Neural cell (in vitro differentiated cells): ENCODE measurements around the gene ASCL2. TPM values are rescaled to one million over a fixed set of nuclear protein-coding genes. Genes with fewer than 3 reads are reported as not detected.

Source experiments
- H2AFZ ChIP-seq: fragments of 200-600, 300-800 bp; sonication (generic), shearing (Covaris generic); 2 replicates; pipeline ENCODE4 v1.6.0; 2014; ENCODE audit warnings: low read depth, mild to moderate bottlenecking, antibody characterized with exemption, low read length, moderate library complexity
- H3F3A ChIP-seq: fragments of 200-600 bp; shearing (Covaris generic); 2 replicates; pipeline ENCODE4 v1.6.1; 2016; ENCODE audit warnings: mild to moderate bottlenecking, moderate library complexity, mixed read lengths, antibody characterized with exemption, low read length; ENCODE audit not compliant: insufficient read depth, poor library complexity, severe bottlenecking
- H3K27ac ChIP-seq: fragments of 200-600, 300-800 bp; sonication (generic), shearing (Covaris generic); 2 replicates; pipeline ENCODE4 v1.5.1; 2014; ENCODE audit warnings: mild to moderate bottlenecking, low read length, moderate library complexity
- H3K27me3 ChIP-seq: fragments of 300-800, 200-600 bp; sonication (generic), shearing (Covaris generic); 2 replicates; pipeline ENCODE4 v1.6.0; 2014; ENCODE audit warnings: mild to moderate bottlenecking, low read depth, low read length, moderate library complexity; ENCODE audit not compliant: insufficient read depth
- H3K36me3 ChIP-seq: fragments of 300-800, 200-600 bp; sonication (generic), shearing (Covaris generic); 2 replicates; pipeline ENCODE4 v1.5.1; 2014; ENCODE audit warnings: mild to moderate bottlenecking, antibody characterized with exemption, low read length, moderate library complexity; ENCODE audit not compliant: insufficient read depth
- H3K4me2 ChIP-seq: fragments of 300-800, 200-600 bp; sonication (generic), shearing (Covaris generic); 2 replicates; pipeline ENCODE4 v1.6.0; 2014; ENCODE audit warnings: mild to moderate bottlenecking, low read length
- H3K4me3 ChIP-seq: fragments of 300-800, 200-600 bp; sonication (generic), shearing (Covaris generic); 2 replicates; pipeline ENCODE4 v1.5.1; 2014; ENCODE audit warnings: mild to moderate bottlenecking, low read length, moderate library complexity
- H3K79me2 ChIP-seq: fragments of 200-600 bp; shearing (Covaris generic); replicated peaks from 2 replicates; pipeline ENCODE4 v1.6.0; 2014; ENCODE audit warnings: mild to moderate bottlenecking, low read length, moderate library complexity; ENCODE audit not compliant: insufficient read depth
- H3K9ac ChIP-seq: fragments of 300-800, 200-600 bp; sonication (generic), shearing (Covaris generic); 2 replicates; pipeline ENCODE4 v1.6.1; 2016; ENCODE audit warnings: mild to moderate bottlenecking, low read length, mixed read lengths
- H3K9me2 ChIP-seq: fragments of 200-600 bp; shearing (Covaris generic); 2 replicates; pipeline ENCODE4 v1.6.1; 2016; ENCODE audit warnings: mild to moderate bottlenecking, low read length, mixed read lengths; ENCODE audit not compliant: insufficient read depth
- H3K9me3 ChIP-seq: fragments of 200-600, 300-800 bp; sonication (generic), shearing (Covaris generic); 2 replicates; pipeline ENCODE4 v1.6.1; 2016; ENCODE audit warnings: mild to moderate bottlenecking, mixed run types, low read length, moderate library complexity, mixed read lengths
- H4K20me1 ChIP-seq: fragments of 200-600 bp; shearing (Covaris generic); 2 replicates; pipeline ENCODE4 v1.6.1; 2016; ENCODE audit warnings: mild to moderate bottlenecking, mixed run types; ENCODE audit not compliant: insufficient read depth
- EP300 ChIP-seq: fragments of 450-650 bp; conservative IDR thresholded peaks from 2 replicates; pipeline ENCODE4 v1.6.1; 2014; ENCODE audit warnings: antibody characterized with exemption, mild to moderate bottlenecking, moderate library complexity; ENCODE audit not compliant: poor library complexity, severe bottlenecking
- EZH2 ChIP-seq: fragments of 200-600, 300-800 bp; shearing (Covaris generic), sonication (generic); IDR thresholded peaks from 2 replicates; pipeline ENCODE4 v1.6.1; 2014; ENCODE audit warnings: antibody characterized with exemption, low read length, borderline replicate concordance, mild to moderate bottlenecking; ENCODE audit not compliant: insufficient read depth, poor library complexity, severe bottlenecking
- MXI1 ChIP-seq: fragments of 450-650 bp; conservative IDR thresholded peaks from 2 replicates; pipeline ENCODE4 v1.6.1; 2014; ENCODE audit warnings: antibody characterized with exemption, mild to moderate bottlenecking; ENCODE audit not compliant: poor library complexity, severe bottlenecking
- POLR2AphosphoS5 ChIP-seq: IDR thresholded peaks from 2 replicates; pipeline ENCODE4 v1.6.1; 2012
- RAD21 ChIP-seq: fragments of 450-650 bp; conservative IDR thresholded peaks from 2 replicates; pipeline ENCODE4 v1.6.1; 2014; ENCODE audit warnings: antibody characterized with exemption, mild to moderate bottlenecking, moderate library complexity
- REST ChIP-seq: IDR thresholded peaks from 2 replicates; pipeline ENCODE4 v1.6.1; 2012; ENCODE audit warnings: borderline replicate concordance
- SMC3 ChIP-seq: fragments of 450-650 bp; conservative IDR thresholded peaks from 2 replicates; pipeline ENCODE4 v1.6.1; 2014; ENCODE audit warnings: antibody characterized with exemption, mild to moderate bottlenecking, moderate library complexity; ENCODE audit not compliant: poor library complexity
- TAF1 ChIP-seq: IDR thresholded peaks from 2 replicates; pipeline ENCODE4 v1.6.1; 2012; ENCODE audit warnings: low read depth
- polyA plus RNA-seq: library from polyadenylated mRNA; depleted of rRNA; stranded (reverse); fragments of >200 nt; gene quantifications from 2 replicates; pipeline ENCODE4 v1.2.3, GENCODE V29; 2014
- TF ChIP-seq, protein P1 (sequence below): fragments of 450-650 bp; IDR thresholded peaks from 2 replicates; pipeline ENCODE4 v1.5.1; 2014; ENCODE audit warnings: antibody characterized with exemption, mild to moderate bottlenecking, moderate library complexity; ENCODE audit not compliant: poor library complexity, severe bottlenecking

Gene ASCL2
- polyA plus RNA-seq, 1 donor from 2014 or later, result not detected

GRCh38 chr11:2319791-2320472 is 49.5 kb upstream of the ASCL2 start:
- Histone ChIP-seq H3K9ac (no peak overlapping the region), H3K36me3 (no peaks in the 10 kb centered on the region), H3K79me2 (no peaks in the 10 kb centered on the region), H3K9me2 (no peaks in the 10 kb centered on the region), H3K27me3 (no peaks in the 10 kb centered on the region), H3K4me3 (no peak overlapping the region), H2AFZ (no peak overlapping the region), H3K27ac (no peak overlapping the region), H3F3A (no peaks in the 10 kb centered on the region), H3K4me2 (no peak overlapping the region), H4K20me1 (no peaks in the 10 kb centered on the region), H3K9me3 (no peaks in the 10 kb centered on the region)
- TF ChIP-seq, protein P1, sequence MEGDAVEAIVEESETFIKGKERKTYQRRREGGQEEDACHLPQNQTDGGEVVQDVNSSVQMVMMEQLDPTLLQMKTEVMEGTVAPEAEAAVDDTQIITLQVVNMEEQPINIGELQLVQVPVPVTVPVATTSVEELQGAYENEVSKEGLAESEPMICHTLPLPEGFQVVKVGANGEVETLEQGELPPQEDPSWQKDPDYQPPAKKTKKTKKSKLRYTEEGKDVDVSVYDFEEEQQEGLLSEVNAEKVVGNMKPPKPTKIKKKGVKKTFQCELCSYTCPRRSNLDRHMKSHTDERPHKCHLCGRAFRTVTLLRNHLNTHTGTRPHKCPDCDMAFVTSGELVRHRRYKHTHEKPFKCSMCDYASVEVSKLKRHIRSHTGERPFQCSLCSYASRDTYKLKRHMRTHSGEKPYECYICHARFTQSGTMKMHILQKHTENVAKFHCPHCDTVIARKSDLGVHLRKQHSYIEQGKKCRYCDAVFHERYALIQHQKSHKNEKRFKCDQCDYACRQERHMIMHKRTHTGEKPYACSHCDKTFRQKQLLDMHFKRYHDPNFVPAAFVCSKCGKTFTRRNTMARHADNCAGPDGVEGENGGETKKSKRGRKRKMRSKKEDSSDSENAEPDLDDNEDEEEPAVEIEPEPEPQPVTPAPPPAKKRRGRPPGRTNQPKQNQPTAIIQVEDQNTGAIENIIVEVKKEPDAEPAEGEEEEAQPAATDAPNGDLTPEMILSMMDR, result no peak
- TF ChIP-seq REST (no peak), EP300 (no peak), SMC3 (no peak), MXI1 (no peak), RAD21 (no peak), TAF1 (no peak), EZH2 (no peak), POLR2AphosphoS5 (no peak)

GRCh38 chr11:2318707-2319106 is 48.3 kb upstream of the ASCL2 start:
- Histone ChIP-seq H4K20me1 (no peaks in the 10 kb centered on the region), H2AFZ (no peak overlapping the region), H3K79me2 (no peaks in the 10 kb centered on the region), H3K27ac (no peak overlapping the region), H3K4me2 (no peak overlapping the region), H3K4me3 (no peak overlapping the region), H3K9ac (no peak overlapping the region), H3K9me2 (no peaks in the 10 kb centered on the region), H3F3A (no peaks in the 10 kb centered on the region), H3K36me3 (no peaks in the 10 kb centered on the region), H3K27me3 (no peaks in the 10 kb centered on the region), H3K9me3 (no peaks in the 10 kb centered on the region)
- TF ChIP-seq MXI1, result no peak
- TF ChIP-seq SMC3, result no peak
- no peak for TF ChIP-seq POLR2AphosphoS5
- TF ChIP-seq REST, result no peak
- no peak for TF ChIP-seq TAF1
- no peak for TF ChIP-seq RAD21
- no peak for TF ChIP-seq EP300
- no peak for TF ChIP-seq EZH2
- TF ChIP-seq, protein P1, result no peak
